ENCODE measurements around the gene ACOXL.
"Not testable (repeated sequence)": the region's sequence is repeated elsewhere in the genome, so short reads cannot be mapped to it uniquely, and the experiment has no call there.

- TF ChIP-seq, protein P1, sequence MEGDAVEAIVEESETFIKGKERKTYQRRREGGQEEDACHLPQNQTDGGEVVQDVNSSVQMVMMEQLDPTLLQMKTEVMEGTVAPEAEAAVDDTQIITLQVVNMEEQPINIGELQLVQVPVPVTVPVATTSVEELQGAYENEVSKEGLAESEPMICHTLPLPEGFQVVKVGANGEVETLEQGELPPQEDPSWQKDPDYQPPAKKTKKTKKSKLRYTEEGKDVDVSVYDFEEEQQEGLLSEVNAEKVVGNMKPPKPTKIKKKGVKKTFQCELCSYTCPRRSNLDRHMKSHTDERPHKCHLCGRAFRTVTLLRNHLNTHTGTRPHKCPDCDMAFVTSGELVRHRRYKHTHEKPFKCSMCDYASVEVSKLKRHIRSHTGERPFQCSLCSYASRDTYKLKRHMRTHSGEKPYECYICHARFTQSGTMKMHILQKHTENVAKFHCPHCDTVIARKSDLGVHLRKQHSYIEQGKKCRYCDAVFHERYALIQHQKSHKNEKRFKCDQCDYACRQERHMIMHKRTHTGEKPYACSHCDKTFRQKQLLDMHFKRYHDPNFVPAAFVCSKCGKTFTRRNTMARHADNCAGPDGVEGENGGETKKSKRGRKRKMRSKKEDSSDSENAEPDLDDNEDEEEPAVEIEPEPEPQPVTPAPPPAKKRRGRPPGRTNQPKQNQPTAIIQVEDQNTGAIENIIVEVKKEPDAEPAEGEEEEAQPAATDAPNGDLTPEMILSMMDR (IDR thresholded peaks at IDR 0.05; ENCODE audit: low read depth, low read length, poor library complexity, severe bottlenecking): not testable (repeated sequence)
- TF ChIP-seq EZH2phosphoT487 (IDR thresholded peaks at IDR 0.05; ENCODE audit: borderline replicate concordance, low read length): not testable (repeated sequence)
Measured at GRCh38 chr2:111082659-111083058, 350.3 kb downstream of the ACOXL start.
